ENCODE measurements around the gene TERB2. TPM values are rescaled to one million over a fixed set of nuclear protein-coding genes. Genes with fewer than 3 reads are reported as not detected.
"Not testable (repeated sequence)": the region's sequence is repeated elsewhere in the genome, so short reads cannot be mapped to it uniquely, and the experiment has no call there.

Gene TERB2
- not detected for total RNA-seq

- Mint-ChIP-seq H3K4me3 (no peak within 1 kb of the TSS), H3K36me3 (no peaks in the 10 kb centered on the region), H3K27ac (no peak within 1 kb of the TSS), H3K9me3 (no peaks in the 10 kb centered on the region), H3K27me3 (peaks cover 15% of the 10 kb centered on the region), H3K4me1 (no peaks in the 10 kb centered on the region)
- DNase-seq (no peak), ATAC-seq (ENCODE audit: low read depth) (no peak)
- POLR2A ChIA-PET: no interaction called here
These were observed at the start of gene TERB2 for GRCh38 chr15:44956388-44956787. Gene TERB2 (plus strand): TSS chr15:44956687. CDS start chr15:44956719, 32 bp downstream.

- Mint-ChIP-seq H3K4me1 (no peaks in the 10 kb centered on the region), H3K27ac (no peak overlapping the region), H3K9me3 (no peaks in the 10 kb centered on the region), H3K4me3 (no peak overlapping the region), H3K36me3 (no peaks in the 10 kb centered on the region), H3K27me3 (peaks cover 5% of the 10 kb centered on the region)
- POLR2A ChIA-PET: no interaction called here
- DNase-seq (no peak), ATAC-seq (ENCODE audit: low read depth) (no peak)
These were observed 47.1 kb upstream of the TERB2 start for GRCh38 chr15:44909423-44909822.

- Mint-ChIP-seq H3K4me1 (no peaks in the 10 kb centered on the region), H3K27ac (no peak overlapping the region), H3K9me3 (no peaks in the 10 kb centered on the region), H3K27me3 (peaks cover 5% of the 10 kb centered on the region), H3K36me3 (no peaks in the 10 kb centered on the region), H3K4me3 (no peak overlapping the region)
- ATAC-seq (ENCODE audit: low read depth): no peak
- no peak for DNase-seq
- POLR2A ChIA-PET: no interaction called here
These were observed 45.4 kb upstream of the TERB2 start for GRCh38 chr15:44910981-44911625.

GRCh38 chr15:44912186-44912585 is 44.3 kb upstream of the TERB2 start:
- POLR2A ChIA-PET; DNase-seq; H3K4me1 Mint-ChIP-seq; H3K27me3 Mint-ChIP-seq; H3K36me3 Mint-ChIP-seq; H3K4me3 Mint-ChIP-seq; ATAC-seq (ENCODE audit: low read depth); H3K27ac Mint-ChIP-seq; H3K9me3 Mint-ChIP-seq: not testable (repeated sequence)

- H3K27ac Mint-ChIP-seq; DNase-seq; H3K4me3 Mint-ChIP-seq; H3K4me1 Mint-ChIP-seq; H3K9me3 Mint-ChIP-seq; H3K36me3 Mint-ChIP-seq; ATAC-seq (ENCODE audit: low read depth); H3K27me3 Mint-ChIP-seq; POLR2A ChIA-PET: not testable (repeated sequence)
These were observed 43.5 kb upstream of the TERB2 start for GRCh38 chr15:44912974-44913448.

- no peak for DNase-seq
- no peak overlapping the region for H3K27ac Mint-ChIP-seq
- POLR2A ChIA-PET: no interaction called here
- no peaks in the 10 kb centered on the region for H3K4me1 Mint-ChIP-seq
- H3K36me3 Mint-ChIP-seq: no peaks in the 10 kb centered on the region
- no peak for ATAC-seq (ENCODE audit: low read depth)
- H3K9me3 Mint-ChIP-seq: no peaks in the 10 kb centered on the region
- H3K4me3 Mint-ChIP-seq: no peak overlapping the region
- H3K27me3 Mint-ChIP-seq: peaks cover 2% of the 10 kb centered on the region
These were observed 38.4 kb upstream of the TERB2 start for GRCh38 chr15:44918136-44918535.

GRCh38 chr15:44928658-44929057 is 27.8 kb upstream of the TERB2 start:
- DNase-seq; H3K27ac Mint-ChIP-seq; H3K4me1 Mint-ChIP-seq; H3K4me3 Mint-ChIP-seq; H3K9me3 Mint-ChIP-seq; ATAC-seq (ENCODE audit: low read depth); H3K36me3 Mint-ChIP-seq; POLR2A ChIA-PET: not testable (repeated sequence)
- H3K27me3 Mint-ChIP-seq: peaks cover 21% of the 10 kb centered on the region

- H3K9me3 Mint-ChIP-seq; H3K36me3 Mint-ChIP-seq; ATAC-seq (ENCODE audit: low read depth); H3K4me1 Mint-ChIP-seq; H3K4me3 Mint-ChIP-seq; DNase-seq; H3K27ac Mint-ChIP-seq; POLR2A ChIA-PET: not testable (repeated sequence)
- peaks cover 18% of the 10 kb centered on the region for H3K27me3 Mint-ChIP-seq
These were observed 26.2 kb upstream of the TERB2 start for GRCh38 chr15:44930283-44930682.

- H3K9me3 Mint-ChIP-seq; H3K27ac Mint-ChIP-seq; H3K36me3 Mint-ChIP-seq; H3K4me1 Mint-ChIP-seq; DNase-seq; ATAC-seq (ENCODE audit: low read depth); H3K4me3 Mint-ChIP-seq; POLR2A ChIA-PET: not testable (repeated sequence)
- H3K27me3 Mint-ChIP-seq: peaks cover 18% of the 10 kb centered on the region
These were observed 1.8 kb downstream of the TERB2 start for GRCh38 chr15:44958302-44958701.

- Mint-ChIP-seq H3K9me3 (no peaks in the 10 kb centered on the region), H3K27me3 (peaks cover 10% of the 10 kb centered on the region), H3K36me3 (no peaks in the 10 kb centered on the region), H3K4me3 (no peak overlapping the region), H3K27ac (no peak overlapping the region), H3K4me1 (no peaks in the 10 kb centered on the region)
- ATAC-seq (ENCODE audit: low read depth) (no peak), DNase-seq (no peak)
- POLR2A ChIA-PET: no interaction called here
These were observed 12.0 kb downstream of the TERB2 start for GRCh38 chr15:44968475-44968874.

GRCh38 chr15:44971036-44971435 is 14.5 kb downstream of the TERB2 start:
- Mint-ChIP-seq H3K9me3 (no peaks in the 10 kb centered on the region), H3K4me3 (no peak overlapping the region), H3K36me3 (no peaks in the 10 kb centered on the region), H3K27me3 (peaks cover 14% of the 10 kb centered on the region), H3K27ac (no peak overlapping the region), H3K4me1 (no peaks in the 10 kb centered on the region)
- no peak for DNase-seq
- ATAC-seq (ENCODE audit: low read depth): no peak
- POLR2A ChIA-PET: no interaction called here

GRCh38 chr15:44976183-44976582 is 19.7 kb downstream of the TERB2 start:
- H3K36me3 Mint-ChIP-seq; H3K4me3 Mint-ChIP-seq; DNase-seq; ATAC-seq (ENCODE audit: low read depth); H3K27ac Mint-ChIP-seq; H3K4me1 Mint-ChIP-seq; H3K9me3 Mint-ChIP-seq; POLR2A ChIA-PET: not testable (repeated sequence)
- H3K27me3 Mint-ChIP-seq: peaks cover 29% of the 10 kb centered on the region

GRCh38 chr15:44977781-44978180 is 21.3 kb downstream of the TERB2 start:
- DNase-seq; H3K36me3 Mint-ChIP-seq; ATAC-seq (ENCODE audit: low read depth); H3K9me3 Mint-ChIP-seq; H3K27ac Mint-ChIP-seq; H3K4me1 Mint-ChIP-seq; H3K4me3 Mint-ChIP-seq; POLR2A ChIA-PET: not testable (repeated sequence)
- H3K27me3 Mint-ChIP-seq: peaks cover 29% of the 10 kb centered on the region

GRCh38 chr15:44979617-44980339 is 23.3 kb downstream of the TERB2 start:
- ATAC-seq (ENCODE audit: low read depth); H3K27ac Mint-ChIP-seq; H3K9me3 Mint-ChIP-seq; H3K4me3 Mint-ChIP-seq; H3K36me3 Mint-ChIP-seq; DNase-seq; H3K4me1 Mint-ChIP-seq; POLR2A ChIA-PET: not testable (repeated sequence)
- peaks cover 21% of the 10 kb centered on the region for H3K27me3 Mint-ChIP-seq

All from activated naive CD8-positive, alpha-beta T cell treated with anti-CD3 and anti-CD28 coated beads, Interleukin-2, amount 10 ng/mL, durations not matched to agents 7 days and 5 days (primary cell).